SK-N-SH treated with all-trans-retinoic acid at 6 μM for 48 hours (cell line): Measurements from ENCODE around the gene RCOR1.

ENCODE experiments used
- BACH2 ChIP-seq: fragments of 250-450 bp; sonication (Bioruptor Pico); IDR thresholded peaks from 2 replicates; pipeline ENCODE4 v1.9.0; 2021; ENCODE audit warnings: mild to moderate bottlenecking, borderline replicate concordance
- ZNF8 ChIP-seq: fragments of 450-650 bp; formaldehyde crosslinking; IDR thresholded peaks from 2 replicates; pipeline ENCODE4 v1.5.0; 2020; ENCODE audit warnings: mild to moderate bottlenecking, moderate library complexity

- TF ChIP-seq ZNF8 (CRISPR knock-in tag) (no peak), BACH2 (CRISPR knock-in tag) (no peak)
These were observed 18.8 kb upstream of the RCOR1 start for GRCh38 chr14:102573591-102574046.
